A549 treated with AZD2906 at 1 μM for 4 hours (cell line): Measurements from ENCODE around the gene OR5K3. TPM values are rescaled to one million over a fixed set of nuclear protein-coding genes. Genes with fewer than 3 reads are reported as not detected.

ENCODE experiments used
- total RNA-seq: library from RNA; stranded (reverse); fragments of 200-300 nt; extraction: Qiagen RNA extraction; gene quantifications from 5 replicates; pipeline ENCODE4 v1.2.3, GENCODE V29; 2022

The OR5K3 gene, protein sequence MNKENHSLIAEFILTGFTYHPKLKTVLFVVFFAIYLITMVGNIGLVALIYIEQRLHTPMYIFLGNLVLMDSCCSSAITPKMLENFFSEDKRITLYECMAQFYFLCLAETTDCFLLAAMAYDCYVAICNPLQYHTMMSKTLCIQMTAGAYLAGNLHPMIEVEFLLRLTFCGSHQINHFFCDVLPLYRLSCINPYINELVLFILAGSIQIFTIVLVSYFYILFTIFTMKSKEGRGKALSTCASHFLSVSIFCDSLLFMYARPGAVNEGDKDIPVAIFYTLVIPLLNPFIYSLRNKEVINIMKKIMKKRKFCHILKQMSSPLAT
- total RNA-seq = not detected in 5 replicates

DNA sequence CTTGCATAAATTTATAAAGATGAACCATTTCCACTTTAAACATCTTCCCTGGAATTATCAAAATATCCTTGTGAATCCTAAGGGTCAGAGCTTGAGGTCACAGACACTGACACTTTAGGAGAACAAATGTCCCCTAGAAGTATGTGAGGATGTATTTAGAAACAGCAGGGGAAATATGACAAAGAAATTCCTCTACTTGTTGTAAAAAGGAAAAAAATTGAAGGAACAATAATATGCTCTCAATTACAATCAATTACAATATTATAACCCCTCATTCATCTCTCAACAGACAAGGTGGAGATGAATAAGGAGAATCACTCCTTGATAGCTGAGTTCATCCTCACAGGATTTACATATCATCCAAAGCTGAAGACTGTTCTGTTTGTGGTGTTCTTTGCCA is at the start of gene OR5K3:
OR5K3 (plus strand) TSS at position 301 of the 400 bp plus-strand sequence; CDS start at position 301, 0 bp downstream.

DNA sequence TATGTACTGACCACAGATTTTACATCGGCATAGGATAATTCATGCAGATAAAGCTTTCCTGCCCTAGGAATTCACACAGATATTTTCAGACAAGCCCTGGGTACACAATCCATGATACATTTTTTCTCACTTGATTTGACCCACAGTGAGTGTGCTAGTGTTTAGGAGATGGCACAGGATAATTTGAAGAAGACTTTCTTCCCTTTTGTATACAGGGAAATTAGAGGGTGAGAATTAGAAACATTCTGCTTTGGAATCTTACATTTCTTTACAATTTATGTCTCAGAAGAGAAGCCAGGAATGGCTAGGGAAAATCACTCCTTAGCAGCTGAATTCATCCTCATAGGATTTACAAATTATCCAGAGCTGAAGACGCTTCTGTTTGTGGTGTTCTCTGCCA is 36.9 kb upstream of the OR5K3 start, which contains the start of gene OR5K4:
OR5K4 (plus strand) TSS at position 301 of the 400 bp plus-strand sequence; CDS start at position 301, 0 bp downstream.

Other genes starting within 250 kb of the OR5K3 start
- not detected in 5 replicates for gene OR5H14, start 243.2 kb upstream of the OR5K3 start, total RNA-seq
- gene OR5H15, start 224.0 kb upstream of the OR5K3 start, total RNA-seq = not detected in 5 replicates
- not detected in 5 replicates for gene OR5H6, start 126.4 kb upstream of the OR5K3 start, total RNA-seq
- not detected in 5 replicates for gene OR5H2, start 108.2 kb upstream of the OR5K3 start, total RNA-seq
- not detected in 5 replicates for gene OR5K4, start 36.8 kb upstream of the OR5K3 start, total RNA-seq
- gene OR5K1, start 72.5 kb downstream of the OR5K3 start, total RNA-seq = not detected in 5 replicates
- gene OR5K2, start 107.0 kb downstream of the OR5K3 start, total RNA-seq = not detected in 5 replicates
- gene CLDND1, start 132.2 kb downstream of the OR5K3 start, total RNA-seq = 45.0 to 66.3 TPM (median 55.8 TPM) in 5 replicates
- not detected in 5 replicates for gene GPR15, start 141.3 kb downstream of the OR5K3 start, total RNA-seq
- gene CPOX, start 202.9 kb downstream of the OR5K3 start, total RNA-seq = 18.7 to 24.5 TPM (median 21.2 TPM) in 5 replicates